HG03521 (cell line): Measurements from ENCODE around the gene TVP23C.

Experiments
- ATAC-seq: cut with Tn5 transposase; IDR thresholded peaks from one replicate; pipeline ENCODE4 v1.9.1; 2021; ENCODE audit warnings: mild to moderate bottlenecking, moderate library complexity; ENCODE audit not compliant: unreplicated experiment

Gene TVP23C

GRCh38 chr17:15466131-15466530 is 97.2 kb downstream of the TVP23C start:
- ATAC-seq, result no peak

GRCh38 chr17:15465045-15465701 is 98.1 kb downstream of the TVP23C start:
- ATAC-seq, result no peak

GRCh38 chr17:15464231-15464985 is 98.9 kb downstream of the TVP23C start:
- no peak for ATAC-seq

GRCh38 chr17:15462976-15463772 is 100.1 kb downstream of the TVP23C start:
- ATAC-seq, result no peak

GRCh38 chr17:15457723-15458094 is 105.6 kb downstream of the TVP23C start:
- no peak for ATAC-seq

- no peak for ATAC-seq
Observed at GRCh38 chr17:15456972-15457722, 106.1 kb downstream of the TVP23C start.

GRCh38 chr17:15456496-15456895 is 106.8 kb downstream of the TVP23C start:
- no peak for ATAC-seq

- no peak for ATAC-seq
Observed at GRCh38 chr17:15454346-15454745, 108.9 kb downstream of the TVP23C start.

- ATAC-seq, result no peak
Observed at GRCh38 chr17:15453782-15454181, 109.5 kb downstream of the TVP23C start.

- ATAC-seq, result no peak
Observed at GRCh38 chr17:15453246-15453645, 110.0 kb downstream of the TVP23C start.

- no peak for ATAC-seq
Observed at GRCh38 chr17:15452746-15453145, 110.5 kb downstream of the TVP23C start.
